T-cell (primary cell): ENCODE measurements around the gene GALNS. TPM values are rescaled to one million over a fixed set of nuclear protein-coding genes. Genes with fewer than 3 reads are reported as not detected.
A peak's percentile ranks its signal among the peaks of the same experiment; 100 is the strongest.

Source experiments
- ATAC-seq, 4 experiments: fragments of 200-7000 bp in 3 of 4; fragments of 150-1000 bp in 1 of 4; cut with Tn5 transposase; replicated peaks in 1 of 4; 1 replicate in 3 of 4; 2 replicates in 1 of 4; pipeline ENCODE4 v1.10.0; 2021; ENCODE audit warnings: moderate library complexity in 3 of 4, mild to moderate bottlenecking in 2 of 4, moderate number of reproducible peaks in 1 of 4
- CTCF ChIA-PET, 2 donors: fragments of 300-600 bp; sonication (Branson Sonifier 250); formaldehyde crosslinking; loops; one replicate each; lab custom pipeline; 2022; ENCODE audit warnings: antibody characterized with exemption in 2 of 2; lab: Charles Lee
- POLR2A ChIA-PET, 2 donors: fragments of 300-600 bp; sonication (Branson Sonifier 250); formaldehyde crosslinking; loops; one replicate each; lab custom pipeline; 2022; ENCODE audit warnings: antibody characterized with exemption in 2 of 2; lab: Charles Lee
- DNase-seq, 35 experiments: peaks; one replicate each; pipeline versions ENCODE4 v3.0.0 to v3.0.0-alpha.2; 2013 to 2023
- H3K27ac ChIP-seq: one replicate; pipeline ENCODE4 v1.5.1; 2013; ENCODE audit warnings: low read length
- H3K27me3 ChIP-seq, 2 experiments: replicated peaks in 1 of 2; 1 replicate in 1 of 2; 2 replicates in 1 of 2; pipeline versions ENCODE4 v1.6.1 to v1.7.0; 2013; ENCODE audit warnings: low read length in 1 of 2, mixed read lengths in 1 of 2; ENCODE audit not compliant: control insufficient read depth in 2 of 2, insufficient read depth in 2 of 2; ENCODE audit errors: extremely low read depth in 1 of 2
- H3K36me3 ChIP-seq, 2 donors: 1 replicate in 1 of 2; 2 replicates in 1 of 2; pipeline versions ENCODE4 v1.6.1 to v1.7.0; 2013; ENCODE audit warnings: low read length in 1 of 2; ENCODE audit not compliant: control insufficient read depth in 2 of 2, insufficient read depth in 1 of 2; ENCODE audit errors: extremely low read depth in 1 of 2
- H3K4me1 ChIP-seq, 2 experiments: 1 replicate in 1 of 2; 2 replicates in 1 of 2; pipeline versions ENCODE4 v1.6.1 to v1.7.0; 2013; ENCODE audit warnings: low read length in 2 of 2, mixed read lengths in 1 of 2; ENCODE audit not compliant: insufficient read depth in 2 of 2, control insufficient read depth in 1 of 2; ENCODE audit errors: extremely low read depth in 1 of 2
- H3K4me3 ChIP-seq, 2 donors: 1 replicate in 1 of 2; 2 replicates in 1 of 2; pipeline versions ENCODE4 v1.5.1 to v1.7.0; 2013; ENCODE audit warnings: mild to moderate bottlenecking in 2 of 2, low read length in 1 of 2, moderate library complexity in 1 of 2; ENCODE audit not compliant: control insufficient read depth in 1 of 2; ENCODE audit errors: extremely low read depth in 1 of 2
- H3K9me3 ChIP-seq: 2 replicates; pipeline ENCODE4 v1.7.0; 2013
- H3K27ac Mint-ChIP-seq, 2 donors: one replicate each; pipeline ENCODE4 v1.8.0; 2020 to 2021; ENCODE audit warnings: mild to moderate bottlenecking in 2 of 2, mixed read lengths in 2 of 2
- H3K27me3 Mint-ChIP-seq, 2 donors: one replicate each; pipeline ENCODE4 v1.8.0; 2021 to 2022; ENCODE audit warnings: mixed read lengths in 2 of 2
- H3K36me3 Mint-ChIP-seq: one replicate; pipeline ENCODE4 v1.8.0; 2021; ENCODE audit warnings: mixed read lengths
- H3K4me1 Mint-ChIP-seq, 3 donors: one replicate each; pipeline ENCODE4 v1.8.0; 2020 to 2022; ENCODE audit warnings: mixed read lengths in 3 of 3, mild to moderate bottlenecking in 1 of 3
- H3K4me3 Mint-ChIP-seq, 3 donors: one replicate each; pipeline ENCODE4 v1.8.0; 2020 to 2022; ENCODE audit warnings: mild to moderate bottlenecking in 3 of 3, mixed read lengths in 3 of 3, moderate library complexity in 3 of 3
- H3K9me3 Mint-ChIP-seq, 3 donors: one replicate each; pipeline ENCODE4 v1.8.0; 2020 to 2022; ENCODE audit warnings: mixed read lengths in 3 of 3
- WGBS: methylation state at CpG from one replicate; pipeline ENCODE4 v1.1.5; 2013; ENCODE audit warnings: missing lambda C conversion rate; ENCODE audit not compliant: insufficient coverage; 5-methylcytosine and 5-hydroxymethylcytosine counted together
- total RNA-seq, 35 experiments: library from RNA in 6 of 35; stranded (reverse) in 6 of 35; fragments of 120-200 nt in 1 of 35; gene quantifications; one replicate each; pipeline versions ENCODE4 v1.2.1 to v1.2.4 and lab custom pipeline; 2013 to 2026

The GALNS gene
- total RNA-seq, 5 donors from 2014 or later (not counting 1 experiment from before 2014, with no cell fraction given) = 47.6 to 68.4 (median 58.4) TPM

DNA sequence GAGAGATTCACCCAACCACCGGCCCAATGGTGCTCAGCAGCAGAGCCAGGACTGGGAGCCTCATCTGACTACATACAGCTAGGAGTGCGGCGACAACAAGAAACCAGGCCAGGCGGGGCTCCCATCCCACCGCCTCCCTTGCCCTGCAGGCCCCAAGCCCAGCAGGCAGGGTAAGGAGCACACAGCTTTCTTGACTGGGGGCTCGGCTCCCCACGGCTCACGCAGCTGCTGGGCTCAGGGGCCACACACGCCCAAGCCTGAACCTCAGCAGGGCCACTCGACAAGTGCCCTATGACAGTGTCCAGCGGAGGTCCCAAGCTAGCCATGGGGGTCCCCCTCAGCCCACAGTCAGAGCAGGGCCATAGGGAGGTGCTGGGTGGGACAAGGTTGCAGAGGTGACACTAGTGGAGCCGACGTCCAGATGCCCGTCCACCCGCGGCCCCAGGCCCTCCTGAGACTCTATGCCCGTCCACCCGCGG is 85.4 kb downstream of the GALNS start:
- Histone ChIP-seq H3K9me3 (no peaks in the 10 kb centered on the region), H3K36me3 (peaks cover 0 to under 1% of the 10 kb centered on the region in 2 donors), H3K27ac (no peak overlapping the region), H3K27me3 (no peaks in the 10 kb centered on the region), H3K4me1 (peaks cover 4 to 83% of the 10 kb centered on the region in 2 experiments), H3K4me3 (no peak overlapping the region)
- no peaks in the 10 kb centered on the region for H3K9me3 Mint-ChIP-seq
- H3K27ac Mint-ChIP-seq = peak overlapping the region; percentile 19 to 58
- ATAC-seq (no peak), DNase-seq (no peak)
- no peaks in the 10 kb centered on the region for H3K36me3 Mint-ChIP-seq
- POLR2A ChIA-PET = no interaction called here
- H3K27me3 Mint-ChIP-seq = no peaks in the 10 kb centered on the region
- 90% methylated on average over 11 of the region's 19 CpGs for WGBS
- H3K4me3 Mint-ChIP-seq = peak overlapping the region in 1 of 3 donors; percentile 44
- CTCF ChIA-PET = no interaction called here
- H3K4me1 Mint-ChIP-seq = peaks cover 19 to 40% (median 36%) of the 10 kb centered on the region in 3 donors

DNA sequence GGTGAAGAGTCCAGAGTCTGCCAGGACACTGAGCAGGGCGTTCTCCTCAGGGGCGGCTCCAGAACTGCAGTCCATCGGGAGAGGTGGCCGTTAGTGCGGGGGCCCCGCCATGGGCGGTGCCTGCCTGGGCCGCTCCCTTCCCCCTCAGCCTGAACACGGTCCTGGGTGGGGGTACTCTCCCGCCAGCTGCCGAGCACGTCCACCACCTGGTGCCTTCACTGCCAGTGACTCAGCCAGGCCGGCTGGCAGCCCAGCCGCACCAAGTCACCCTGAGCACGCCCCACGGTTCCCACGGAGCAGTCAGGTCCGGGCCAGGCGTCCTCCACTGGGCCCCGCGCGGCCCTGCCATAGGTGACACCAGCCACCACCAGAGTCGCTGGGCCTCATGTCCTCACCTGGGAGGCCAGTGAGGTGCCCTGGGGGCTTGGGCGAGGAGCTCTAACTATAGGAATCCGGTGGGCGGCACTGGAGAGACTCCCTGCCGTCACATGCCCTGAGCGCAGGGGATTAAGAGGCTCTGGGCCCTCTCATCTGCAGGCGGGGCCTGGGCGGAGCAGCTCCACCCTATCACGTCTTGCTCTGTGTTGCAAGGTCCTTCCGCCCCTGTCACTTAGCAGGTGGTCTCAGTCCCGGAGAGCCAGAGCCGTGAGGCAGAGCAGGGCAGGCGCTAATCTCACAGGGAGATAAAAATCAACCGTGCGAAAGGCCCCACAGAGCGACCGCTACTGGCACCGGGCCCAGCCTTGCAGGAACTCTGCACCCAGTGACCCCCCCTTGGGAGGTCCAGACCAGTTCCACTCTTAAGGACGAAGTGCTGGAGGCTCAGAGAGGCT is 86.1 kb downstream of the GALNS start:
- Mint-ChIP-seq H3K4me1 (peaks cover 19 to 43% (median 40%) of the 10 kb centered on the region in 3 donors), H3K4me3 (peak overlapping the region in 1 of 3 donors; percentile 44), H3K9me3 (no peaks in the 10 kb centered on the region), H3K36me3 (no peaks in the 10 kb centered on the region), H3K27ac (peak overlapping the region; percentile 19 to 58), H3K27me3 (no peaks in the 10 kb centered on the region)
- POLR2A ChIA-PET = no interaction called here
- peaks cover 4 to 87% of the 10 kb centered on the region in 2 experiments for H3K4me1 ChIP-seq
- DNase-seq = peak in 25 of 35 experiments; percentile 23 to 65 (median 48)
- no peaks in the 10 kb centered on the region for H3K36me3 ChIP-seq
- 64% methylated on average over 32 of the region's 41 CpGs for WGBS
- ATAC-seq = peak; percentile 68 to 88 (median 74)
- H3K4me3 ChIP-seq = peak overlapping the region in 1 of 2 donors; percentile 15
- CTCF ChIA-PET = no interaction called here
- H3K9me3 ChIP-seq = no peaks in the 10 kb centered on the region
- no peak overlapping the region for H3K27ac ChIP-seq
- no peaks in the 10 kb centered on the region for H3K27me3 ChIP-seq

DNA sequence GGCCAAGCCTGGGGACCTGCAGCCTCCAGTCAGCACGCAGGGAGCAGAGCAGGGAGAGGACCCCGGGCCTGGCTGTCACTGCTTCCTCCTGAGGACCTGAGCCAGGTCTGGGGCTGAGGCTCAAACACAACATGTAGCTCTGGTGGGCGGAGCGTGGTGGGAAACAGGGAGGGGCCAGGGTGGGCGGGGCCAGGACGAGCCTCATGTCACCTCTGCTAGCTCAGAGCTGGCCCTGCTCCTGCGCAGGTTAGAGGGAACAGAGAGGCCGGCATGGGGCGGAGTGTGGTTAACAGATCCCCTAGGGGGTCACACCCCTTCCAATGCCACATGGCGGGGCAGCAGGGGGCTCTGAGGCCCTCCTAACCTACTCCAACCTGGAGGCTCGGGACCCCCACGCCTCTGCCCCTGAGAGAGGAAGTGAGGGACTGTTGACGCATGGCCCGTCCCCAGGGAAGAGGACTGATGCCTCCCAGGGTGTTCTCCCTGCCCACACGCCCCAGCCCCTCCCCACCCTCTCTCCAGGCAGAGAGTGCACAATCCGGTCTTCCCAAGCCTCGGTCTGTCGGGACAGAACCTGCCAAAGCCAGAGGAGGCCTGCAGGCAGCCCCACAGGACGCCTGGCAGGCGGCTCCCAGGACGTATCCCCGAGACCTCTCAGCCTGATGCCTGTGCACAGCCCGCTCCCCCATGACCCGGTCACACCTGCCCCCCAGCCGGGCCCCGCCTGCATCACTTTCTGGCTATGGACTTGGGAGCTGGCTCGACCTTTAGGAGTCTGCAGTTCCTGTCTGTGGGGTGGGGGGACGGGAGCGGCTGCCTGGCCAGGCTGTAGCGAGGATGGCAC is 86.9 kb downstream of the GALNS start:
- Histone ChIP-seq H3K4me3 (no peak overlapping the region), H3K36me3 (no peaks in the 10 kb centered on the region), H3K4me1 (peaks cover 4 to 96% of the 10 kb centered on the region in 2 experiments), H3K27ac (no peak overlapping the region), H3K9me3 (no peaks in the 10 kb centered on the region), H3K27me3 (no peaks in the 10 kb centered on the region)
- peaks cover 19 to 41% (median 40%) of the 10 kb centered on the region in 3 donors for H3K4me1 Mint-ChIP-seq
- WGBS = 73% methylated on average over 23 of the region's 30 CpGs
- CTCF ChIA-PET = interaction anchor here in 1 of 2 donors (0.6 kb wide), 1 partner anchor 544 kb away, joined by 4 read pairs; no protein-coding TSS in a partner anchor
- no peaks in the 10 kb centered on the region for H3K9me3 Mint-ChIP-seq
- H3K27me3 Mint-ChIP-seq = no peaks in the 10 kb centered on the region
- H3K4me3 Mint-ChIP-seq = no peak overlapping the region
- H3K36me3 Mint-ChIP-seq = no peaks in the 10 kb centered on the region
- POLR2A ChIA-PET = no interaction called here
- ATAC-seq = peak in 3 of 4 experiments; percentile 35 to 48 (median 46)
- H3K27ac Mint-ChIP-seq = peak overlapping the region in 1 of 2 donors; percentile 16
- peak in 3 of 35 experiments; percentile 25 to 47 (median 27) for DNase-seq

DNA sequence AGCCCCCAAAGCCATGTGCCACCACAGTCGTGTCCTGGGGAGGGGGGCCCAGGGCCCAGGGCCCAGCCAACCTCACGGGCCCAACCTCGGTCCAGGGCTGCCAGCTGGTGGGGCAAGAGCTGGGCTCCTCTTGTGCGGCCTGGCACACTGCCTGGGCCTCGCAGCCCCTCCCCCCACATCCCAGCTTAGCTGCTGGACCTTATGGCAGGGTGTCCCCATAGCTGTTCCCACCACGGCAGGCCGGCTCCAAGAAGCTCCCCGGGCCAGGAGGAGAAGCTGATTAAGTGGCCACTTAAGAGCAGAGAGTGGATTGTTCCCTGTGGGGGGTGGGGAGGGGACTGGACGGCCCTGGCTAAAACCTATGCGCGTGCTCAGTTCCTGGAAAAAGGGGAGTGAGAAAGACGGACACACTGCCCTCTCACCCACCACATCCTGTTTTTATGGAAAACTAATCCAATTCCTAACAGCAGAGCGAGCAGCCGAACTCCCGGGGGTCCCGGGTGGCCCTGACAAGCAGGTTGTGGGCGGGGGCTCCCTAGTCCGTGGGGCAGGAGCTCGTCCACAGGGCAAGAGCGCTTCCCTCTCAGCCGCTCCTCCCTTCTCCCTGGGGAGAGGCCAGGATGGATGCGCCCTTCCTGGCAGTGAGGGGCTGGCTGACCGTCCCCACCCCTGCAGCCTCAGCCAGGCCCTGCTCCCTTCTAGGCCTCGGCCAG is 88.5 kb downstream of the GALNS start:
- Mint-ChIP-seq H3K9me3 (no peaks in the 10 kb centered on the region), H3K27ac (no peak overlapping the region), H3K4me3 (no peak overlapping the region), H3K4me1 (peaks cover 23 to 41% (median 40%) of the 10 kb centered on the region in 3 donors), H3K27me3 (no peaks in the 10 kb centered on the region), H3K36me3 (peaks cover 4% of the 10 kb centered on the region)
- Histone ChIP-seq H3K27ac (no peak overlapping the region), H3K4me3 (no peak overlapping the region), H3K4me1 (peaks cover 4 to 89% of the 10 kb centered on the region in 2 experiments), H3K36me3 (peaks cover 0 to 10% of the 10 kb centered on the region in 2 donors), H3K9me3 (no peaks in the 10 kb centered on the region), H3K27me3 (no peaks in the 10 kb centered on the region)
- ATAC-seq = no peak
- no peak for DNase-seq
- ChIA-PET POLR2A (no interaction called here), CTCF (no interaction called here)
- 86% methylated on average over 15 of the region's 24 CpGs for WGBS

DNA sequence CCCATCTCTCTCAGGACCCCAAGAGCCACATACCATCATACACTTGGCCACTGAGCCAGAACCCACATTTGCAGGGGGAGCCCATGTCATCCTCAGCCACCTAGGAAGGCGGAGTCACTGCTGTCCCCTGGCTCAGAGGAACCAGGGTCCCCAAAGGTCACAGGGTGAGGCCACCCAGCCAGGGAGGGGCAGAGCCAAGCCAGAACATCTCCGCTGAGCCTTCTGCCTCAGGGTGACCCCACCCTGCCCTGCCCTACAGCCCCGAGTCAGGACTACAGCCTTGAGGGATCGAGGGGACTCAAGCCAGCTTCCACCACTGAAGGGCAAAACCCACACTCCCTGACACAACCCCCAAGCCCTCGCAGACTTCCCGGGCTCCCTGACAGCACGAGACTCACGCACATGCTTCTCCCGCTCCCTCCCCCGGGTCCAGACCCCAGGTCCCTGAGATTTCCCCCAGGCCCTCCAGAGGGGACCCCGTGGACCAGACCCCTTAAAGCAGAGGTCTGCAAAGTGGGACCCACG is 89.1 kb downstream of the GALNS start:
- Mint-ChIP-seq H3K36me3 (peaks cover 4% of the 10 kb centered on the region), H3K27ac (peak overlapping the region; percentile 54 to 66), H3K9me3 (no peaks in the 10 kb centered on the region), H3K27me3 (no peaks in the 10 kb centered on the region), H3K4me3 (no peak overlapping the region), H3K4me1 (peaks cover 26 to 41% (median 40%) of the 10 kb centered on the region in 3 donors)
- H3K9me3 ChIP-seq = no peaks in the 10 kb centered on the region
- H3K27me3 ChIP-seq = no peaks in the 10 kb centered on the region
- POLR2A ChIA-PET = interaction anchor here in 1 of 2 donors (0.6 kb wide), 1 partner anchor 39 kb away, joined by 3 read pairs; no protein-coding TSS in a partner anchor
- H3K27ac ChIP-seq = no peak overlapping the region
- H3K4me3 ChIP-seq = no peak overlapping the region
- 92% methylated on average over 5 of the region's 12 CpGs for WGBS
- no peak for ATAC-seq
- peaks cover 4 to 89% of the 10 kb centered on the region in 2 experiments for H3K4me1 ChIP-seq
- no peak for DNase-seq
- peaks cover 0 to 15% of the 10 kb centered on the region in 2 donors for H3K36me3 ChIP-seq
- CTCF ChIA-PET = no interaction called here
